ENCODE data around the gene TNC. TPM values are rescaled to one million over a fixed set of nuclear protein-coding genes. Genes with fewer than 3 reads are reported as not detected.

The TNC gene
- total and polyA plus RNA-seq, 2 donors from 2014 or later: 9.4 to 254 TPM

- H3K4me1 ChIP-seq (ENCODE audit: control insufficient read depth in 2 of 3, insufficient read depth in 2 of 3, low read depth in 1 of 3, low read length in 3 of 3): no peaks in the 10 kb centered on the region
- no peak overlapping the region for H3K27ac ChIP-seq (ENCODE audit: low read depth in 2 of 2, low read length in 2 of 2)
- no peak for FAIRE-seq
- H3K4me3 ChIP-seq (ENCODE audit: low read length in 3 of 3): no peak overlapping the region
- DNase-seq: no peak
- no peak overlapping the region for H3K9ac ChIP-seq (ENCODE audit: low read length in 3 of 3)
- intact Hi-C loops (cut with DNase I): no loop called here
- no peaks in the 10 kb centered on the region for H3K36me3 ChIP-seq (ENCODE audit: control insufficient read depth in 2 of 3, insufficient read depth in 3 of 3, low read length in 3 of 3)
- TF ChIP-seq CTCF (IDR thresholded peaks at IDR 0.05; ENCODE audit: borderline replicate concordance, extremely low read depth, insufficient read depth): no peak
- H3K27me3 ChIP-seq (ENCODE audit: control insufficient read depth, insufficient read depth, low read length): no peaks in the 10 kb centered on the region
- H3K9me3 ChIP-seq (ENCODE audit: control insufficient read depth in 2 of 3, insufficient read depth in 1 of 3, low read length in 3 of 3): no peaks in the 10 kb centered on the region
Observed at GRCh38 chr9:115004545-115004944, 113.4 kb downstream of the TNC start.

GRCh38 chr9:115002371-115003120 is 115.4 kb downstream of the TNC start:
- no peak for TF ChIP-seq CTCF (IDR thresholded peaks at IDR 0.05; ENCODE audit: borderline replicate concordance, extremely low read depth, insufficient read depth)
- no peaks in the 10 kb centered on the region for H3K4me1 ChIP-seq (ENCODE audit: control insufficient read depth in 2 of 3, insufficient read depth in 2 of 3, low read depth in 1 of 3, low read length in 3 of 3)
- no peaks in the 10 kb centered on the region for H3K27me3 ChIP-seq (ENCODE audit: control insufficient read depth, insufficient read depth, low read length)
- intact Hi-C loops (cut with DNase I): no loop called here
- no peak overlapping the region for H3K27ac ChIP-seq (ENCODE audit: low read depth in 2 of 2, low read length in 2 of 2)
- DNase-seq (no peak), FAIRE-seq (no peak)
- H3K4me3 ChIP-seq (ENCODE audit: low read length in 3 of 3): no peak overlapping the region
- no peaks in the 10 kb centered on the region for H3K36me3 ChIP-seq (ENCODE audit: control insufficient read depth in 2 of 3, insufficient read depth in 3 of 3, low read length in 3 of 3)
- no peak overlapping the region for H3K9ac ChIP-seq (ENCODE audit: low read length in 3 of 3)
- no peaks in the 10 kb centered on the region for H3K9me3 ChIP-seq (ENCODE audit: control insufficient read depth in 2 of 3, insufficient read depth in 1 of 3, low read length in 3 of 3)

GRCh38 chr9:115000217-115000639 is 117.7 kb downstream of the TNC start:
- Histone ChIP-seq H3K27ac (ENCODE audit: low read depth in 2 of 2, low read length in 2 of 2) (no peak overlapping the region), H3K27me3 (ENCODE audit: control insufficient read depth, insufficient read depth, low read length) (no peaks in the 10 kb centered on the region), H3K4me3 (ENCODE audit: low read length in 3 of 3) (no peak overlapping the region), H3K9ac (ENCODE audit: low read length in 3 of 3) (no peak overlapping the region), H3K4me1 (ENCODE audit: control insufficient read depth in 2 of 3, insufficient read depth in 2 of 3, low read depth in 1 of 3, low read length in 3 of 3) (no peaks in the 10 kb centered on the region), H3K36me3 (ENCODE audit: control insufficient read depth in 2 of 3, insufficient read depth in 3 of 3, low read length in 3 of 3) (no peaks in the 10 kb centered on the region), H3K9me3 (ENCODE audit: control insufficient read depth in 2 of 3, insufficient read depth in 1 of 3, low read length in 3 of 3) (no peaks in the 10 kb centered on the region)
- no peak for DNase-seq
- no peak for FAIRE-seq
- no peak for TF ChIP-seq CTCF (IDR thresholded peaks at IDR 0.05; ENCODE audit: borderline replicate concordance, extremely low read depth, insufficient read depth)
- intact Hi-C loops (cut with DNase I): no loop called here
